ENCODE results near the gene TMF1.
A peak's percentile ranks its signal among the peaks of the same experiment; 100 is the strongest.

TMF1 gene

DNA sequence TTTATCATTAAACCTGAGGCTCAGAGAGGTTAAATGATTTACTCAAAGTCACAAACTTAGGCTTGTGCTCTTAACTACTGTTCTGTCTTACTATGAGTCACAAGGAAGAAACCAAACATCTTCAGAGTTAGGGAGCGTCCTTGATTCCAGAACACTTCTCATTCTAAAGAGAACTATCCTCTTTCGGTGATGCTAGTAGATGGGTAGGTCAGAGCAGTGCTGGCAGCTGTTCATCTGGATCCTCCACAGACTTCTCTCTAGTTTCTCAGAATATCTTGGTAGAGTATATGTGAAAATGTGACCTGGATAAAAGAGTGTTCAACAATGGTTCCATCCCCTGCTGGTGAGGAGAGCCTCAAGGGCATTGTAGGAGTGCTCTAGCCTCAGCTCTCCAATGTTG, 35.9 kb upstream of the TMF1 start:
- peak overlapping the region; percentile 89 for H3K27ac ChIP-seq (ENCODE audit: insufficient read depth, low read length, poor library complexity, severe bottlenecking)
- no peaks in the 10 kb centered on the region for H3K27me3 ChIP-seq (replicated peaks; ENCODE audit: control insufficient read depth, insufficient read depth, low read length, poor library complexity, severe bottlenecking)
- H3K4me1 ChIP-seq (ENCODE audit: control insufficient read depth, insufficient read depth, low read length, poor library complexity, severe bottlenecking), result peaks cover 67% of the 10 kb centered on the region
- H3K9me3 ChIP-seq (ENCODE audit: control insufficient read depth, low read length), result no peaks in the 10 kb centered on the region
- peak overlapping the region; percentile 89 for H3K4me3 ChIP-seq (ENCODE audit: insufficient read depth, low read depth, low read length, poor library complexity, severe bottlenecking)
- H3K36me3 ChIP-seq (ENCODE audit: control insufficient read depth, insufficient read depth, low read length), result peaks cover 7% of the 10 kb centered on the region
- DNase-seq, result no peak

DNA sequence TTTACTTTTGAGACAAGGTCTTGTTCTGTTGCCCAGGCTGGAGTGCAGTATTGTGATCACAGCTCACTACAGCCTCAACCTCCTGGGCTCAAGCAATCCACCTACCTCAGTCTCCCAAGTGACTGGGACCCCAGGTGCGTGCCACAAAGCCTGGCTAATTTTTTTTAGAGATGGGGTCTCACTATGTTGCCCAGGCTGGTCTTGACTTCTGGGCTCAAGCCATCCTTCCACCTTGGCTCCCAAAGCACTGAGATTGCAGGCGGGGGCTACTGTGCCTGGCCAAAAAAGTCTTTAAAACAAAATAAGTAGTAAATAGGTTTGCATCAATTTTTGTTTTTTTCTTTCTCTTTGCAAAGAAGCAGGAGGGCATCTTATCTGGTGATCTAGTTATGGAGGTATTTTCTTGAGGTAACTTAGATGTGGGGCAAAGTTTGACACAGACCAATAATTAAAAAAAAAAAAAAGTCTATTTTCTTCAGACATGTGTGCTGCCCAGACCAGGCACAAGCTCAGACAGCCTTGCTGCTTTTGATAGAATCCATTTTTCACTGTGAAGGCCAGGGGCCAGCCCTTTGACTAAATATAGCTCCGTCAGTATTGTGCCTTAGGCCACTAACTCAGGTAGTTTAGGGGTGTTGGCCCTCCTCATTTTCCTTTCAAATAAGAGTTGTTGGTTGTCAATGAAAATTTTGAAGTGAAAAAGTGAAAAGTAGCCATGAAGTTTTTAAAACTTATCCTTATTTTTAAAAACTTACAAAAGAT, 35.1 kb upstream of the TMF1 start:
- Histone ChIP-seq H3K36me3 (ENCODE audit: control insufficient read depth, insufficient read depth, low read length) (peaks cover 7% of the 10 kb centered on the region), H3K9me3 (ENCODE audit: control insufficient read depth, low read length) (no peaks in the 10 kb centered on the region), H3K4me3 (ENCODE audit: insufficient read depth, low read depth, low read length, poor library complexity, severe bottlenecking) (peak overlapping the region; percentile 89), H3K27me3 (replicated peaks; ENCODE audit: control insufficient read depth, insufficient read depth, low read length, poor library complexity, severe bottlenecking) (no peaks in the 10 kb centered on the region), H3K4me1 (ENCODE audit: control insufficient read depth, insufficient read depth, low read length, poor library complexity, severe bottlenecking) (peaks cover 66% of the 10 kb centered on the region), H3K27ac (ENCODE audit: insufficient read depth, low read length, poor library complexity, severe bottlenecking) (peak overlapping the region; percentile 89)
- no peak for DNase-seq

DNA sequence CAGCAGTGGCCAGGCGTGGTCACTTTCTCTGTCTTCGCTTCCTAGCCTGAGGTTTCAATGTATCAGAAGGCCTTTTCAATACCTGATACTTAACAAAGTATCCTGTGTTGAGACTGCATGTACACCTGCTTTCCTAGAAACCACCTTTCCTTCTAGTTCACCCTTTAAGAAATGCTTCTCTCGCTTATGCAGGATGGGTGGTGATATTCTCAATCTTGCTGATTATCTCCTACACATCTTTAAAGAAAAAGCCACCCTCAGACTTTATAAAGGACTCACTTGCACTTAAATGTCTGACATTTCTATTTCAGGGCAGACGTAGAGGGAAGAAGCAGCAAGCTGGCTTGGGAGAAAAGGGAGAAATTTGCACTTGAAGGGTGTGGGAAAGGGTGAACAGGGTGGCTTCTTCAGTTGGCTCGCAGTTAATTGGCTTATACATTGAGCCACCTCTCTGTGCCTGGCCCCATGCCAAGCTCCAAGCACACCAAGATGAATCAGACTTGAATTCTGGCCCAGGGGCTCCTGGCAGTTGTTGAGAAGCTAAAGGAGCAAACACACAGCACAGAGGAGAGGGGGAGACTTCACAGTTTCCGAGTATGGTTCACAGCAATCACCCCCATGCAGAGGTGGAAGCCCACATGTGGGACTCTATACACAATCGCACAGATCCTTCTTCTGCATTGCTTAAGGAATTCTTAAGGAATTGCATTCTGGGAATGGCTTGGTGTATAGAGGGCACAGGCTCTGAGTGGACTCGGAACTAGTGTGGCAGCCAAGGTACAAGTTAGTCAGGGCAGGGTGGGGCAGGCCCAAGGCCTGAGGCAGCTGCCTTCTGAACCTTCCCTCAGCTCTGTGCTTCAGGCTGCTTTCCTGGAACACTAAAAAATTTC, 33.9 kb upstream of the TMF1 start:
- Histone ChIP-seq H3K36me3 (ENCODE audit: control insufficient read depth, insufficient read depth, low read length) (peaks cover 7% of the 10 kb centered on the region), H3K4me3 (ENCODE audit: insufficient read depth, low read depth, low read length, poor library complexity, severe bottlenecking) (peak overlapping the region; percentile 89), H3K9me3 (ENCODE audit: control insufficient read depth, low read length) (no peaks in the 10 kb centered on the region), H3K27me3 (replicated peaks; ENCODE audit: control insufficient read depth, insufficient read depth, low read length, poor library complexity, severe bottlenecking) (no peaks in the 10 kb centered on the region), H3K27ac (ENCODE audit: insufficient read depth, low read length, poor library complexity, severe bottlenecking) (peak overlapping the region; percentile 89), H3K4me1 (ENCODE audit: control insufficient read depth, insufficient read depth, low read length, poor library complexity, severe bottlenecking) (peaks cover 66% of the 10 kb centered on the region)
- DNase-seq, result peak; percentile 48 to 50 (median 48)

DNA sequence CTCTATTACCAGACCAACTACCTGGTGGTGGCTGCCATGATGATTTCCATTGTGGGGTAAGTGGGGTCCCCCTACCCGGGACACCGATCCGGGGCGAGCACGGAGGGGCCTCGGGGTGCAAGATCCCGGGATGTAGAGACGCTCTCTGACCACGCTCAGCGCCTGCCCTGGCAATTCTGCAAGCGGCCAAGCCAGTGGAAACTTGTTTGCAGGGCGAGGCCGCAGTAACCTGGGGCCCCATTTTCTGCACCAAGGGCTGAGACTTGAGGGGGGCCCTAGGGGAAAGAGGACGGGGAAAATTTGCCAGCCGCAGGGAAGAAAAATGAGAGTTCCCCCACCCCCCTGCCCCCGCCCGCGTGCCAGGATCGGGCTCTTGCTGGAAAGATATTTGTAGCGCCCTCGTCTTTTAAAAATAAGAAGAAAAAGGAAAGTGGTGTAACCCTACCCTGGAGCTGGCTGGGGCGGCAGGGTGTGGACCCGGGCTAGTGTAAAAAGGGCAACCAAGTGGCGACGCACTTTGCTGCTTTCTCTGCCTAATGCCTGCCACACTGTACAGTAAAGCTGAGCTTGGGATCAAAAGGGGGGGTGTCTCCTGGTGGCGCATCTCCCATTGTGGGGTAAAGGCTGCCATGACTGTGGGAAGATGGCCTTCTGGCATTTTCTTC, 33.2 kb upstream of the TMF1 start:
- peaks cover 59% of the 10 kb centered on the region for H3K4me1 ChIP-seq (ENCODE audit: control insufficient read depth, insufficient read depth, low read length, poor library complexity, severe bottlenecking)
- peak overlapping the region; percentile 89 for H3K27ac ChIP-seq (ENCODE audit: insufficient read depth, low read length, poor library complexity, severe bottlenecking)
- no peaks in the 10 kb centered on the region for H3K27me3 ChIP-seq (replicated peaks; ENCODE audit: control insufficient read depth, insufficient read depth, low read length, poor library complexity, severe bottlenecking)
- H3K36me3 ChIP-seq (ENCODE audit: control insufficient read depth, insufficient read depth, low read length), result peaks cover 7% of the 10 kb centered on the region
- no peak for DNase-seq
- H3K4me3 ChIP-seq (ENCODE audit: insufficient read depth, low read depth, low read length, poor library complexity, severe bottlenecking), result peak overlapping the region; percentile 89
- no peaks in the 10 kb centered on the region for H3K9me3 ChIP-seq (ENCODE audit: control insufficient read depth, low read length)

DNA sequence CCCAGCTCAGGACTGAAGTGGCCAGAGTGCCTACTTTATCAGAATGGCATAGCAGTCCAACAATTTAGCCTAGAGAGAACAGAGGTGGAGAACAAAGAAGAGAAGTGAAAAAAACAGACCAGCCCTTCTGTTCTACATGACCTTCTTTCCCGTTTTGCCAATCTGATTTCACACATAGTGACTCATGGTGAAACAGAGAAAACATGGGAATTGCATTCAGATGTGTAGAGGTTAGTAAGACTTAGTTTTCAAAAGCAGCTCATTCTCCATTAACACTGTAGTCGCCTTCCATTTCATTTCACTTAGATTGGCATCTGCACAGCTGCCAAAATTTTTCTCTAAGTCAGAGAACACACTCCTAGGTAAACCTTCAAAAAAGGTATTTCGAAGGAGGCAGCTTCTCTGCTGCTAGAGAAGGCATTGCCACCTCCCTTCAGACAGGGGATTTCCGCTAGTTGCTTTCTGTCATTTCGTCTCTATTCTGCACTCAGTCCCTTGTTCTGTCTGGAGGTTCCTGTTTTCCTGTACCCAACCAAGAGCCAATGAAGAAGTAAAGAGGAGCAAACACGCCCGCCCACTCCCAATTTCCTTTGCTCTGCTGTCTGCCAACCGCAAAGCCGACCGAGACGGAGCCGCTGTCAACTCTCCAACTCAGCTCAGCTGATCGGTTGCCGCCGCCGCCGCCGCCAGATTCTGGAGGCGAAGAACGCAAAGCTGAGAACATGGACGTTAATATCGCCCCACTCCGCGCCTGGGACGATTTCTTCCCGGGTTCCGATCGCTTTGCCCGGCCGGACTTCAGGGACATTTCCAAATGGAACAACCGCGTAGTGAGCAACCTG, 32.4 kb upstream of the TMF1 start, which contains the start of gene ARL6IP5:
ARL6IP5 (plus strand) TSS at position 612 of the 842 bp plus-strand sequence; CDS start at position 723, 111 bp downstream.
- peak; percentile 84 to 87 (median 87) for DNase-seq

DNA sequence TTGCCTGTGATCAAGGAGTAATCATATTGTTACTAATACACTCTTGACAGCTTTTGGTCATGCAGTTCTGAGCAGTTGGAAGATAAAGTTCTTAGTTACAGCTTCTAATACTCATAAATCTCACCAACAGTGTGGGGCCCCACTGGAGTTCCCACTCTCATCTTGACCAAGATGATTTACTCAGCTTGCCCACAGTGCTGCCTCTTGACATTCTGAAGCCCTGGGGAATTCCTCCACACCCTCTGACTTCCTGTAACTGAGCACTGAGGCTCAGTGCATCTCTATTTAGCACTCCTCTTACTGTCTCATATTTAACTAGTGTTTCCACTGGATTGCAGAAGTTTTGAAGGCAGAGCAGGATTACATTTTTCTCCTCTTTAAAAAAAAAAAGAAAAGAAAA, 30.7 kb upstream of the TMF1 start:
- Histone ChIP-seq H3K9me3 (ENCODE audit: control insufficient read depth, low read length) (no peaks in the 10 kb centered on the region), H3K4me1 (ENCODE audit: control insufficient read depth, insufficient read depth, low read length, poor library complexity, severe bottlenecking) (peaks cover 40% of the 10 kb centered on the region), H3K36me3 (ENCODE audit: control insufficient read depth, insufficient read depth, low read length) (no peaks in the 10 kb centered on the region), H3K4me3 (ENCODE audit: insufficient read depth, low read depth, low read length, poor library complexity, severe bottlenecking) (no peak overlapping the region), H3K27ac (ENCODE audit: insufficient read depth, low read length, poor library complexity, severe bottlenecking) (peak overlapping the region; percentile 89), H3K27me3 (replicated peaks; ENCODE audit: control insufficient read depth, insufficient read depth, low read length, poor library complexity, severe bottlenecking) (no peaks in the 10 kb centered on the region)
- peak; percentile 56 to 60 (median 57) for DNase-seq

More for the DNA sequence above, 32.4 kb upstream of the TMF1 start, which contains the start of gene ARL6IP5:
- Histone ChIP-seq H3K27me3 (replicated peaks; ENCODE audit: control insufficient read depth, insufficient read depth, low read length, poor library complexity, severe bottlenecking) (no peaks in the 10 kb centered on the region), H3K4me3 (ENCODE audit: insufficient read depth, low read depth, low read length, poor library complexity, severe bottlenecking) (peak within 1 kb of the TSS; percentile 89), H3K27ac (ENCODE audit: insufficient read depth, low read length, poor library complexity, severe bottlenecking) (peak within 1 kb of the TSS; percentile 89), H3K9me3 (ENCODE audit: control insufficient read depth, low read length) (no peaks in the 10 kb centered on the region), H3K36me3 (ENCODE audit: control insufficient read depth, insufficient read depth, low read length) (no peaks in the 10 kb centered on the region), H3K4me1 (ENCODE audit: control insufficient read depth, insufficient read depth, low read length, poor library complexity, severe bottlenecking) (peaks cover 52% of the 10 kb centered on the region)

DNA sequence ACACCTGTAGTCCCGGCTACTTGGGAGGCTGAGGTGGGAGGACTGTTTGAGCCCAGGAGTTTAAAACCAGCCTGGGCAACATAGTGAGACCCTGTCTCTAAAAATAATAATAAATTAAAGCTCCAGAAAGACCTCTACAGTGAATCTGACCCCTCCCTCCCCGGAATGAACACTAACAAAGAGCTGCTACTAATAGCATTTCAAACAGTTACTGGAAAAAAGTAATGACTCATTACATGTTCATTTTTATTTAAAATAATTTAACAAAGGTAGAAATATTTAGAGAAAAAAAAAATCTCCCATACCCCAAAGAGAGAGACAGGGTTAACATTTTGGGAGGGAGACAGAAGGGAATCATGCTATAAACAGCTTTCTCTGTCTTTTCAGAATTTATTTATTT, 30.2 kb upstream of the TMF1 start:
- no peaks in the 10 kb centered on the region for H3K9me3 ChIP-seq (ENCODE audit: control insufficient read depth, low read length)
- no peaks in the 10 kb centered on the region for H3K36me3 ChIP-seq (ENCODE audit: control insufficient read depth, insufficient read depth, low read length)
- DNase-seq, result no peak
- H3K27ac ChIP-seq (ENCODE audit: insufficient read depth, low read length, poor library complexity, severe bottlenecking), result peak overlapping the region; percentile 89
- H3K27me3 ChIP-seq (replicated peaks; ENCODE audit: control insufficient read depth, insufficient read depth, low read length, poor library complexity, severe bottlenecking), result no peaks in the 10 kb centered on the region
- peak overlapping the region; percentile 6 for H3K4me3 ChIP-seq (ENCODE audit: insufficient read depth, low read depth, low read length, poor library complexity, severe bottlenecking)
- peaks cover 36% of the 10 kb centered on the region for H3K4me1 ChIP-seq (ENCODE audit: control insufficient read depth, insufficient read depth, low read length, poor library complexity, severe bottlenecking)

DNA sequence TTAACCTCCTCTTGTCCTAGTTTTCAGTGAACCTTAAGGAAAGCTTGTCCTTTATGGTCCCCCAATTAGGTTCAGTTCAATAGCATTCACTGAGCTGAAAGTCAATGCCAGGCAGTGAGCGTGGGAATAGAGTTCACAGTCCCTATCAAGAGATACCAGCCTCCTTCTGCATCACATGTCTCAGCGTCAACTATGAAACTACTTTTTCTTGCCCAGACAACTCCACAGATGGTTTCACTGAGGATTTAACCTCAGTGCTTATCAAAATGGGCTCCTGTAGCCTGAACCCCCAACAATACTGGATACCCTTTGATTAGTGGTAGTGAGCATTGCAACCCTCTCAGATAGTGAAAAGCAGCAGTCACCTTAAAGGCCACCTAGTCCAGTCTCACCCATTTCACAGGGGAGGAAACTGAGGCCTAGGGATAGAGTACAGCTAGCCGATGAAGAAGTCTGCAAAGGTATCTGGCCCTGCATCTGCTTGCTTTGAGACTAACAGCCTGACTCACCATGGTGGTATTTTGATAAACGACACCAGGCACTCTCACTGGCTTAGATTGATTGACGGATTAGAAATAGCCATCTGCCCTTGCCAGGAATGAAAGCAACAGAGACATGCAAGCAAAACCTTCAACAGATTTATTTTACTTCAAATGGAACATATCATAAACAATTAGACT, 29.6 kb upstream of the TMF1 start:
- Histone ChIP-seq H3K4me3 (ENCODE audit: insufficient read depth, low read depth, low read length, poor library complexity, severe bottlenecking) (peak overlapping the region; percentile 6), H3K36me3 (ENCODE audit: control insufficient read depth, insufficient read depth, low read length) (no peaks in the 10 kb centered on the region), H3K27me3 (replicated peaks; ENCODE audit: control insufficient read depth, insufficient read depth, low read length, poor library complexity, severe bottlenecking) (no peaks in the 10 kb centered on the region), H3K9me3 (ENCODE audit: control insufficient read depth, low read length) (no peaks in the 10 kb centered on the region), H3K27ac (ENCODE audit: insufficient read depth, low read length, poor library complexity, severe bottlenecking) (peak overlapping the region; percentile 89), H3K4me1 (ENCODE audit: control insufficient read depth, insufficient read depth, low read length, poor library complexity, severe bottlenecking) (peaks cover 35% of the 10 kb centered on the region)
- DNase-seq, result no peak
